CD4-positive, alpha-beta T cell treated with Interleukin-4 for 4 hours (primary cell): Measurements from ENCODE around the gene FSCN2.
"Not testable (repeated sequence)": the region's sequence is repeated elsewhere in the genome, so short reads cannot be mapped to it uniquely, and the experiment has no call there.

ENCODE experiments used
- DNase-seq: peaks from one replicate; pipeline ENCODE4 v3.0.0-alpha.2; 2020

FSCN2 gene

GRCh38 chr17:81578561-81579225 lies 50.5 kb downstream of the FSCN2 start:
- no peak for DNase-seq

GRCh38 chr17:81579298-81579697 lies 51.1 kb downstream of the FSCN2 start:
- no peak for DNase-seq

GRCh38 chr17:81579821-81580321 lies 51.7 kb downstream of the FSCN2 start:
- DNase-seq: no peak

GRCh38 chr17:81580481-81580880 lies 52.3 kb downstream of the FSCN2 start:
- no peak for DNase-seq

DNA sequence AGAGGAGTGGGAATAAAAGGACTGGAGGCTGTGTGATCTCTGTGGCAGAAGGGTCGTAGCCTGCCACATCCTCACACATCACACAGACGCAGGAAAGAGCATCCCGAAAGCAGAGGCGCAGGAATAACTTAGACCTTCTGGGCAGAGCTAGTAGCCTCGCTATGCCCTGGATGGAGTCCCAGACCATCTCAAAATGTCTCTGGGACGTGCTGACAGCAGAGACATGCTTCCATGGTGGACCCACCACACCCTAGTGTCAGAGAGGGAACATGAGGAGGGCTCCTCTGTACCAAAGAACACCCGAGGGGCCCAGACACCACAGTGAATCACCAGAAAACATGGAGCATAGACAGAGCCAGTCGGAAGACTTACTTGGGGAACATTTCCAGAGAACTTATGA lies 53.6 kb downstream of the FSCN2 start:
- DNase-seq: no peak

GRCh38 chr17:81582341-81582740 lies 54.2 kb downstream of the FSCN2 start:
- DNase-seq: no peak

DNA sequence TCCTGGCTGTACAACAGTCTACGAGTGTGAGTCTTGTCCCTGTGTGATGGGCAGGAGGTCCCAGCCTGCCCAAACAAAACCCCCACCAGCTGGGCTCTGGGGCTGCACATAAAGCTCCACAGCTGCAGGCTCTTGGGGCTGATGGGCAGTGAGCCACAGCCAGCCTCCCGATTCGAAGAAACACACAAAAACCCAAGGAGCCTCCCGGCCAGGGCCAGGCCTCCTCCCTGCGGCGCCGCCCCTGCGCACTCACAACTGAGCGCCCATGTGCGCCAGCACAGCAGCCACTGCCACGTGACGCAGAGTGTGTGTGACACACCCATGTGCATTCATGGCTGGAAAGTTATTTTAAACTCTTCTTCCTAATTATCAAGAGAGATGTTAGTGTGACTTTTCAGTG lies 54.6 kb downstream of the FSCN2 start:
- DNase-seq: no peak

DNA sequence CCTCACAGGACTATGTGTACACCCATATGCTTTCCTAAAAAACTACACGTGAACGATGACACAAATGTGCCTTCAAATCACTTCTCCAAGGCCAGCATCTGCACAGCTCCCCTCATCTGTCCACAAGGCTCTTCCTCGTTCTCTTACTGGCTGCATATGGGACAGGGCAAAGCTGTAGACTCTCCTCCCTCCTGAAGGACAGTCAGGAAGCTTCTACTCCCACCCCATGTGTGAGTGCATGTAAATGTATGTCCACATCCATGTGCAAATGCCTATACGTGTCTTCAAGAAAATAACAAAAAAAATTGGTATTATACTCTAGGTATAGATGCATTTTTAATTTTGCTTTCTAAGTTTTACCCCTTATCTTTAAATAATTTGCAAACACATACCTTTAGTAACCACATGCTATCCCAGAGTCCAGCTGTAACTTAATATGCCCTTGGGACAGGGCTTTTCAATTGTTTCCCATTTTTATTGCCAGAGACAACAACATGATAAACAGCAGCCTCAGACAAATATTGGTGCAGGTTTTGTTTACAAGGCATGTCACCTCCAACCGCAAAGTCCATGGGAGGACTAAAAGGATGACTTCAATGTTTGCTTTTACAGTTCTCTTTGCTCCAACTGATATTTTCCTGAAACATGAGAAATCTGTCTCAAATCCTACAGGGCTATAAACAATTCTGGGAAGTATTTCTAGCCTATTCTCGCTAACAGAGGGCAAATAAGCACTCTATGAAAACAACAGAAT lies 55.6 kb downstream of the FSCN2 start:
- DNase-seq: no peak

DNA sequence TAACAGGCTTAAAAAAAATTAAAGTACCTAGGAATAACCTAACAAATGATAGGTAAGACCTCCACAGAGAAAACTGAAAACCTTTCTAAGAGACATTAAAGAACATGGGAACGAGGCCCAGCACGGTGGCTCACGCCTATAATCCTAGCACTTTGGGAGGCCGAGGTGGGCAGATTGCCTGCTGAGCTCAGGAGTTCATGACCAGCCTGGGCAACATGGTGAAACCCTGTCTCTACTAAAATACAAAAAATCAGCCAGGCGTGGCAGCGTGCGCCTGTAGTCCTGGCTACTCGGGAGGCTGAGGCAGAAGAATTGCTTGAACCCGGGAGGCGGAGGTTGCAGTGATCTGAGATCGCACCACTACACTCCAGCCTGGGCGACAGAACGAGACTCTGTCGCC lies 56.6 kb downstream of the FSCN2 start:
- DNase-seq: not testable (repeated sequence)

DNA sequence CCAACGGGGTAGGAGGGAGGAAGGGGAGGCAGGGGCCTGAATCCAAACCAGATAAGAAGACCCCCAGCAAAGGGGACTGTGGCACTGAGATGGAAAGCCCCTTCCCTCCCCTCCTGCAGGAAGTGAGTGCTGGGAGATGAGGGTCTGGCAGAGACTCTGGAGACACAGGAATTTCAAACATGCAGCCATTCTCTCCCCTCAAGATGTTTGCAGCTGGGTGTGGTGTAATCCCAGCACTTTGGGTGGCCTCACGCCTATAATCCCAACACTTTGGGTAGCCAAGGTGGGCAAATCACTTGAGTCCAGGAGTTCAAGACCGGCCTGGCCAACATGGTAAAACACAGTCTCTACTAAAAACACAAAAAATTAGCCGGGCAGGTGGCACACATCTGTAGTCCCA lies 57.9 kb downstream of the FSCN2 start:
- DNase-seq: no peak
